ENCODE results near the gene PRSS22. TPM values are rescaled to one million over a fixed set of nuclear protein-coding genes. Genes with fewer than 3 reads are reported as not detected.

Gene PRSS22
- total and polyA plus RNA-seq, 4 donors = 11.5 to 34.1 (median 28.7) TPM

- H3K9ac ChIP-seq (ENCODE audit: insufficient read depth in 1 of 2, low read length in 2 of 2) = no peak overlapping the region
- no peak for ATAC-seq (ENCODE audit: insufficient read depth, low FRiP score)
- no peak for TF ChIP-seq CTCF (IDR thresholded peaks at IDR 0.05; ENCODE audit: control extremely low read depth, extremely low read depth)
- 85 to 88% methylated on average over 15 of the region's 15 CpGs for WGBS, 2 donors
- no peak for DNase-seq
- H3K4me1 ChIP-seq (ENCODE audit: control insufficient read depth in 5 of 5, insufficient read depth in 5 of 5, low read length in 5 of 5) = peaks cover 0 to 13% (median 0%) of the 10 kb centered on the region in 5 donors
- H3K4me3 ChIP-seq = no peak overlapping the region
- no peaks in the 10 kb centered on the region for H3K9me3 ChIP-seq (ENCODE audit: control insufficient read depth in 4 of 4, insufficient read depth in 3 of 4, low read length in 3 of 4)
- no peak overlapping the region for H3K27ac ChIP-seq (ENCODE audit: low read depth in 1 of 2, low read length in 1 of 2)
- no peaks in the 10 kb centered on the region for H3K36me3 ChIP-seq (ENCODE audit: control insufficient read depth in 4 of 4, insufficient read depth in 4 of 4, low read length in 4 of 4)
- H3K27me3 ChIP-seq (ENCODE audit: control insufficient read depth in 3 of 3, insufficient read depth in 3 of 3, low read length in 2 of 3) = no peaks in the 10 kb centered on the region
Measured at GRCh38 chr16:2831203-2831602, 26.8 kb downstream of the PRSS22 start.

- no peak overlapping the region for H3K27ac ChIP-seq (ENCODE audit: low read depth in 1 of 2, low read length in 1 of 2)
- no peak for DNase-seq
- TF ChIP-seq CTCF (IDR thresholded peaks at IDR 0.05; ENCODE audit: control extremely low read depth, extremely low read depth) = no peak
Measured at GRCh38 chr16:2830355-2830695, 27.6 kb downstream of the PRSS22 start.

GRCh38 chr16:2829501-2830354 is 28.2 kb downstream of the PRSS22 start, which contains the start of gene ZG16B:
ZG16B (plus strand) TSS chr16:2830303; CDS start chr16:2830442, 139 bp downstream.
- no peak for TF ChIP-seq CTCF (IDR thresholded peaks at IDR 0.05; ENCODE audit: control extremely low read depth, extremely low read depth)
- DNase-seq (no peak), ATAC-seq (ENCODE audit: insufficient read depth, low FRiP score) (no peak)
- H3K9me3 ChIP-seq (ENCODE audit: control insufficient read depth in 4 of 4, insufficient read depth in 3 of 4, low read length in 3 of 4) = no peaks in the 10 kb centered on the region
- H3K36me3 ChIP-seq (ENCODE audit: control insufficient read depth in 4 of 4, insufficient read depth in 4 of 4, low read length in 4 of 4) = no peaks in the 10 kb centered on the region
- no peak within 1 kb of the TSS for H3K4me3 ChIP-seq
- peaks cover 0 to 13% (median 0%) of the 10 kb centered on the region in 5 donors for H3K4me1 ChIP-seq (ENCODE audit: control insufficient read depth in 5 of 5, insufficient read depth in 5 of 5, low read length in 5 of 5)
- no peak within 1 kb of the TSS for H3K27ac ChIP-seq (ENCODE audit: low read depth in 1 of 2, low read length in 1 of 2)
- H3K27me3 ChIP-seq (ENCODE audit: control insufficient read depth in 3 of 3, insufficient read depth in 3 of 3, low read length in 2 of 3) = no peaks in the 10 kb centered on the region
- no peak within 1 kb of the TSS for H3K9ac ChIP-seq (ENCODE audit: insufficient read depth in 1 of 2, low read length in 2 of 2)
- 55 to 62% methylated on average over 30 to 32 of the region's 32 CpGs for whole genome bisulfite sequencing, 2 donors

More at GRCh38 chr16:2830355-2830695, 27.6 kb downstream of the PRSS22 start:
- Histone ChIP-seq H3K9me3 (ENCODE audit: control insufficient read depth in 4 of 4, insufficient read depth in 3 of 4, low read length in 3 of 4) (no peaks in the 10 kb centered on the region), H3K36me3 (ENCODE audit: control insufficient read depth in 4 of 4, insufficient read depth in 4 of 4, low read length in 4 of 4) (no peaks in the 10 kb centered on the region), H3K4me1 (ENCODE audit: control insufficient read depth in 5 of 5, insufficient read depth in 5 of 5, low read length in 5 of 5) (peaks cover 0 to 13% (median 0%) of the 10 kb centered on the region in 5 donors), H3K4me3 (no peak overlapping the region), H3K27me3 (ENCODE audit: control insufficient read depth in 3 of 3, insufficient read depth in 3 of 3, low read length in 2 of 3) (no peaks in the 10 kb centered on the region), H3K9ac (ENCODE audit: insufficient read depth in 1 of 2, low read length in 2 of 2) (no peak overlapping the region)
- ATAC-seq (ENCODE audit: insufficient read depth, low FRiP score) = no peak
- 65 to 83% methylated on average over 3 to 5 of the region's 5 CpGs for WGBS, 2 donors

All from lung (tissue), 12 donors.